NK-92 treated with Interleukin-12 subunit alpha and Interleukin-12 subunit beta, amount 100 ng/mL, for 24 hours (cell line): ENCODE results near the gene KRT31.
"Not testable (repeated sequence)": the region's sequence is repeated elsewhere in the genome, so short reads cannot be mapped to it uniquely, and the experiment has no call there.

Experiments used
- DNase-seq: peaks from one replicate; lab custom pipeline; 2025; lab: John Stamatoyannopoulos, UW

KRT31 gene

DNA sequence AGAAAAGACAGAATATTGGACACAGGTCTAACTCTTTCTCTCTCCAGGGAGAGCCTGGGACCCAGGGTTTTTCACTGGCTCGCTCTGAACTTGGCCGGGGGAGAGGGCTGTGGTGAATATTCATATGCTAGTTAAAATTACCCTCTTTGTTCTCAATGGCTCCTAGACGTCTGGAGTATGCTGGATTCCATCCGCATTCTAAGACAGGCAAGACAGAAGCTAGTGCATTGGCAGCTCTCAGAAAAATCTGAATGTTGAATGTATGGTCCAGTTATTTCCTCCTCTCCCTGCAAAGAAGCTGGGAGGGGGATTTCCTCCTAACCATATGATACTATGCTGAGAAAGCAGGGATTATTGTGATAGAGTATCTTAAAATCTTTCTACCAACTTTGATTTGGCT, 9.7 kb downstream of the KRT31 start:
- DNase-seq: no peak

DNA sequence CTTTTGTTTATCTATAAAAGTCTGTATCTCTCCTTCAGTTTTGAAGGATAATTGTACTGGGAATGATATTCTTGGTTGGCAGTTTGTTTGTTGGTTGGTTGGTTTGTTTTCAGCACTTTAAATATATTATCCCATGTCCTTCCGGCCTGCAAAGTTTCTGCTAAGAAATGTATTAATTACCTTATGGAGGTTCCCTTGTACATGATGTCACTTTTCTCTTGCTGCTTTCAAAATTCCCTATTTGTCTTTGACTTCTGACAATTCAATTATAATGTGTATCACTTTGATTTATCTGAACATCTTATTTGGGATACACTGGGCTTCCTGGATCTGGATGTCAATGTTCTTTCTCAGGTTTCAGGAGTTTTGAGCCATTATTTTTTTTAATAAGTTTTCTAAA, 11.2 kb downstream of the KRT31 start:
- DNase-seq: no peak

DNA sequence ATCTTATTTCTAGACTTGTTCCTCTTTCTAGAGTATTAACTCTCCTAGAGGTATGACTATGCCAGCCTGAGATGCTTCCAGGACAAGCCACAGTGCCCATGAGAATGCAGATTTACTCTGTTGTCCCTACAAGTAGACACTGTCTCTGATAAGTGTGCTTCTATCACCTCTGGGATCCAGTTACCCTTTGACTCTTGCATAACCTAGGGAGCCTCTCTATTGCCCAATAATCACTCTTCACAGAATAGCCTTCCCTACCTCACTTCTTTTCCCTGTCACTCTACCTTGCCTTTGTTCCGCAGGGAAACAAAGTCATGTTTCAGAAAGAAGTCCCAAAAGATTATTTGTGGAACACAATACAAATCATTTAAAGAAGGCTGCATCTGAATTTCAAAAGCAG, 13.7 kb downstream of the KRT31 start:
- DNase-seq: no peak

DNA sequence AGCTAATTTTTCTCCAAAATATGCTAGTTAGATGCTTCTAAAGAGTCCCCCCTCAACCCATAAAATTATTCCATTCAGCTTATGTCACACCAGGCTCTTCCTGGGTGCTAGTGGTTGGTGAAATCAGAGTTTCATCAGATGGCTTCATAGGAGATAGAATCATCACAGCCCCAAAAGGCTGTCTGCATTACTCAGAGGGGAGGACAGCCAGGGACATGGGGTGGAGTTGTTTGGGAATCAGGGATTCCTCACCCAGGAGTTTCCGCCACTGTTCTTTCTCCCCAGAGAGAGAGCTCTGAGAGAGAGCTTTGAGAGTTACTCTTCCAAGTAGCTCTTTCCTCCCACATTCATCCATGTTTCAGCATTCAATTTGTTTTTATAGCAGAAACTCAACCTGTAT, 15.0 kb downstream of the KRT31 start:
- DNase-seq: no peak

DNA sequence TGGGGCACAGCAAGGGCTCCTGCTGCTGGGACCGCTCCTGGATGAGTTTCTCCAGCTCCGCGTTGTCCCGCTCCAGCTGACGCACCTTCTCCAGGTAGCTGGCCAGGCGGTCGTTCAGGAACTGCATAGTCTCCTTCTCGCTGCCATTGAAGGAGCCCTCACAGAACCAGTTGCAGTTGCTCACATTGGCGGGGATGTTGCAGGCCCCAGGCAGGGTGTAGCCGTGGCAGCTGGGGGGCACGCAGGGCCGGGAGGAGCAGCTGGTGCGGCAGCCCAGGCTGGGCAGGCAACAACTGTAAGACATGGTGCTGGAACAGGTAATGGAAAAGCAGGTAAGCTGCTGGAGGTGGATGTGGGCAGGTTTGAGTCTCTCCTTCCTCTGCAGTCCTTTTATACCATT, 15.5 kb downstream of the KRT31 start, which contains the start of gene KRT34:
Gene KRT34 (minus strand): TSS at position 364 of the 400 bp plus-strand sequence. CDS start 60 bp downstream, at position 304.
- not testable (repeated sequence) for DNase-seq

DNA sequence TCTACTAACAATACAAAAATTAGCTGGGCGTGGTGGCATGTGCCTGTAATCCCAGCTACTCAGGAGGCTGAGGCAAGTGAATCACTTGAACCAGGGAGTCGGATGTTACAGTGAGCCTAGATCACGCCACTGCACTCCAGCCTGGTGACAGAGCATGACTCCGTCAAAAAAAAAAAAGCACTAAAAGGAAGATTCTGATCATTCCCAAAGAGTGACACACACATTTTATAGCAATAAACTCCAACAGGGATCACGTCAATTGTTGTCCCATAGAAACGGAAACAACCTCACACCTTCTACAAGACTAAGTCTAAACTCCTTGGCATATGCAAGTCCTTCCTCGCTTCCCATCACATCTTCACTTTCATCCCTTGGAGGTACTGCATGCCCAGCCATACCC, 17.3 kb downstream of the KRT31 start:
- not testable (repeated sequence) for DNase-seq

DNA sequence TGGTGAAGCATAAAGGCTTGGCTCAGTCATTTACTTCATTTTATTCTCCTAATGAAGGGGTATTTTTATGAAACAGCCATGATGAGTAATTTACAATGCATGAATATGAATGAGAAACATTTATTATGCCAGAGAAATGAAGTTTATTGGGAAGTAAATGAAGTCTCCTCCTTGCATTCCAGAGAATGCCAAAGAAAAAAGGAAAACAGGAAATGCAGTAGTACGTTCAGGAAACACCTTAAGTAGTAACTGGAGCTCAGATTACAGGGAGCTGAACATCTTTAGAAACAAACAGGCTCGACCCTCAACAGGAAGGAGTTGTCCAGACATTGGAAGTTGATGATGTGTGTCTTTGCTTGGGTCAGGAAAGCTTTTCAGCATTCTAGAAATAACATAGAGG, 19.9 kb downstream of the KRT31 start:
- no peak for DNase-seq

DNA sequence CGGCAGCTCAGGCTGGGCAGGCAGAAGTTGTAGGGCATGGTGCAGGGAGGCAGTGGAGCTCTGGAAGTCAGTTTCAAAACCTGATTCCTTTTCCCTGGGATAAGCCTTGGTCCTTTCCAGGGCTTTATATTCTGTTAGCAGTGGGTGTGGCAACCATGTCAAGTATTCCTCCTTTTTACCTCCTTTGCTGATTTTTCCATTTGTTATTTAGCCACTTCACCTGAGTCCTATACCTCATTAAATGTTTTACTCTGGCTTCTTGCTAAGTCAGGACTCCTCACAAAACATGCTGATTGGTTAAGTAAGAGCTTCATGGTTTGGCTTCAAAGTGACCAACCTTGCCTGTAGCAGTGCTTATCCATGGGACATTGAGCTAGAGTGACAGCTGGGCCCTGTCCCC, 27.7 kb downstream of the KRT31 start, which contains the start of gene KRT33B:
Gene KRT33B (minus strand): TSS at position 101 of the 400 bp plus-strand sequence. CDS start 63 bp downstream, at position 38.
- DNase-seq: no peak

DNA sequence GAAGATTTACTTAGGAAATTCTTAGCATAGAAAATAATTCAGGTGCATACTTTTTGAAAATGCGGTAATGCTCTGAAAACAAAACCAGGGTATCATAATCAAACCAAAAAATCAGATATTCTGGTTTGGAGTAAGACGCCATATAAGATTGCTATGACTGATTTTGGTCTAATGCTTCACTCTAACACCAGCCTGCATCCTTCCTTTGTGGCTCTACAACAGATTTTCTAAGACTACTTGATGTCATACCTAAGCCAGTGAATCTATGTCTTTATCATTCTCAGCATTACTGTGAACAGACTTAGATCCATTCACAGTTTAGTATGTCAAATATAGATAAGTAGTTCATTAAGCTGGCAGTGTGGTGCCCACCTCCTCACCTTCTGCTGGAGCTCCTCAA, 28.4 kb downstream of the KRT31 start:
- no peak for DNase-seq

DNA sequence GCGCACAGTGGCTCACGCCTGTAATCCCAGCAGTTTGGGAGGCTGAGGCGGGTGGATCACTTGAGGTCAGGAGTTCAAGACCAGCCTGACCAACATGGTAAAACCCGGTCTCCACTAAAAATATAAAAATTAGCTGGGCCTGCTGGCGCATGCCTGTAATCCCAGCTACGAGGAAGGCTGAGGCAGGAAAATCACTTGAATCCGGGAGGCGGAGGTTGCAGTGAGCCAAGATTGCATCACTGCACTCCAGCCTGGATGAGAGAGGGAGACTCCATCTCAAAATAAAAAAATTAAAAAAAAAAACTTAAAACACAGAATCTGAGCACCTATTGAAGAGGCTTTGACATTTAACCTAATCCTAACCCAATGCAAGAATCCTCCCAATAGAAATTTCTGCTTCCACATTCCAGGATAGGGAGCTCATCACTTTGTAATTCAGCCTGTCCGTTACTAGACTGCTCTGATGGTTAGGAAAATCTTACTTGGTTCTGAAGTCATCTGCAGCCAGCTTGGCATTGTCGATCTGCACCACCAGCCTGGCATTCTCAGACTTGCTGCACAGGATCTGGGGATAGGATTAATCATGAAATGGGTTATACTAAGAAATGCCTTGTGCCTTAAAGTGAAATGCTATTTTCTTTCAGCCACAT, 29.9 kb downstream of the KRT31 start:
- no peak for DNase-seq

DNA sequence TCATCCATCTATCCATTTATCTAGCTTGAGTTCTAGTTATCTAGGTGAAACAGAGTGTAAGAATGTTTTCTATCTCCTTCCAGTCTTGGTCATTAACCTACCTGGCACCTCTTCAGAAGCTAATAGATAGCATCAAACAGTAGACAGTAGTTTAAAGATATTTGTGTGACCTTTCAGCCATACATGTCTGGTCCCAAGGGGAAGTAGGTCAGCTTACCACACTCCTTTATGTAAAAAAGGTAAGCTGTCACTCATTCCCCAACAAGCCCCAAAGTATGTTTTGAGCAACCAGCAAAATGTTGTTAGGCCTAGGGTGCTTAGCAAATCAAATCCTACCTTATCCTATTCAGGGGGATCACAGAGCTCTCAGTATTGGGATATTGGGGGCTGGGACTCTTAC, 31.3 kb downstream of the KRT31 start:
- DNase-seq: no peak

DNA sequence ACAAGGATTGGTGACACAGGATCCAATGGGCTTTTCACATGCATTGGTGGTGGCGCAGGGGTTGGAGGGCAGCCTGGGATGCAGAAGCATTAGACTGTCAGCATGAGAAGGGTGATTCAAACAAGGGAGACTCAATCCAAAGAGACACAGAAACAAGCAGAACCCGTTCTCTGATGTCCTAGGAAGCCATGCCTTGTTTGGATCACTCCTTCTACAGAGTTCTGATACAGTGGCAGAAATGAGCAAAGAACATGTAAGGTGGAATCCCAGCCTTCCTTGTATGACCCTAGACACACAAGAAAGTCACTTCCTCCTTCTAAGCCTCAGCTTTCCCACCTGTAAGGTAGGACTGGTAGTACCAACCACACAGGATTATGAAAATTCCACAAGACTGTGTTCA, 33.5 kb downstream of the KRT31 start:
- DNase-seq: no peak

DNA sequence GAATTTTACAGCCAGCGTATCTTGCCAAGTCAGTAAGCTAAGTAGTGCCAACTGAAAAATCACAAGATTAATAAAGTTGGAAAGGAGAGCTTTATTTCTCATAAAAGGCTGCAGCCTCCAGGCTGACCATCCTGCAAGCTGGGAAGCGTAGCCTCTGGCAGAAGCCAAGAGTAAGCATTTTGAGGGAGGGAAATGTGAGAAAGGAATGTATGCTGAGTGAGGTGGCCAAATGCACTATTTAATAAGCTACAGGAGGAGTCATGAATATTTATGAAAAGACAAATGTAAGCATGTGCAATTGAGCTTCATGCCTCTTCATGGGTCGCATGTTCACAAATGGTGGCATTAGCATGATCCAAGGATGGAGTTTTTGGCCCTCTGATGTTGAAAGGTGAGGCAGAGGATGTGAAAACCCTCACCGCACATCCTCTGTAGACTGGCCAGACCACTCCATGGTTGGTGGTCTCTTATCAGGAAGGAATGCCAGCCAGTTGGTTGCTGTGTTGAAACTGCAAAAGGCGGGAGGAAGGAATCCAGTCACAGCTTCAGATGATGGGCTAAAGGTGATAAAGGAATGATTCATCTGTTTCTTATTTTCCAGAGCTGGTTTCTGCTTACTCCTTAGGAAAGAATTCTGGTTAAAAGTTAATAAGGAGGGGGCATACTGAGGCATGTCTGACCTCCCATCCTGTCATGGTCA, 37.0 kb downstream of the KRT31 start:
- DNase-seq: no peak

DNA sequence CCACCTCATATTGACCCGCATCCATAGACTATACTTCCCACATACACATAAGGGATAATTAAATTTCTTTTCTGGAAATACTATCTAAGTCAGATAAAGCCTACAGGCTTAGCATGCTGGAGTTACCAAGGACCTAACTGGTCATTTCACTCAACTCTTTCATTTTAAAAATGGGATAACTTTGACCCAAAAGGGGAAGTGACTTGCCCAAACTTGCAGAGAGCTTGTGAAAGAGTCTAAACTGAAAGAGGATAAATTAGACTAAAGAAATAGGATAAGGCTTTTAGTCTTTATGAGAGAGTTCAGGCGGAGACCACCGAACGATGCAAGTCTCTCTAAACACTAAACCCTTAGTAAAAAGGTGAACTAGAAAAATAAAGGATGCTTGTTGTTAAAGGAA, 42.9 kb downstream of the KRT31 start:
- no peak for DNase-seq

DNA sequence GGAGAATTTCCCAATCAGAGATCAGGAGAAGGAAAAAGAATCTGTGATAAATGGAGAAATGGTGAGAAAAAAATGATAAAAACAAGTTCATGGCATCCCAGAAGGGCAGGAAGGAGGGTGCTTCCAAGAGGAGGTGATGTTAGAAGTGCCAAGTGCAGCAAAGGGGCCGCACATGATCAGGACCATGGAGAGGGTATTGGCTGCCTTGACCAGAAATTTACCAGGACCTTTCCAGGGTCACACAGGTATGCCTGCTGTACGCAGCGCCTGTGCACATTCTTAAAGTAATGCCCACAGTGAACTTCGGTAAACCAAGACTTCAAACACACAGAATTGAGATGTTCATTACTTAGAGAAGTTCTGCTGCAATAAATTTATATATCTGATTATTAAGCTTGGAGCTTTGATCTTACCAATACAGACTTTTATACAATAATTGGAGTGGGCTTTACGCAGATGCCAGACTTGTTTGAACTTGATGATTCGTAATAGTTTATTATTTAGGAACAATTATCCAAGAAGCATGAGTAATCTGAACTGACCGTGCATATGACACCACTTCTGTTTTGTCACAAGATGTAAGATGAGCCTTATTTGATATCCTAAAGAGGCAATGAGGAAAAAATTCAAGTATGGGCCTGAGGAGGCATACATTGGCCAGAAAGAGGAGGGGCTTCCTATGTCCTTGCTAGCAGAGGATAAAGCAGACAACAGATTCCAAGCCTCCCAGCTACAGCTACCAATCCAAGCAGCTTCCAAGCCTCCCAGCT, 44.6 kb downstream of the KRT31 start:
- no peak for DNase-seq

DNA sequence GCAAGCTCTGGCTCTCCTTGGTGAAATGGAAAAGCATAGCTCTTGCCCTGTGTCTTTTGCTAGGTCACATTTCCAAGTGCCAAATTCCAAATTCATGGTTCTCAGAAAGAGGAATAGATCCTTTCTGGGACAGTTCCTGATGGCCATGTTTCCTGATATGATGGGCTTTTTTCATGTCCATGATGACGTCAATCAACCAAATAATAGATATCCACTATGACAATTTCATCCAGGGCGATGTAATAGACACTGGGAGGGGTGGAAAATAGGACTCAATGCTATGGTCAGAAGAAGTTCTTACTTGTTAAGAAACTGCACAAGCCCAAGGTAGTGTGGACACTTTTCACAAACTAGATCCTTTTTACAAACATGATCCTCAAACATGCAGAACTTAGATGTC, 46.2 kb downstream of the KRT31 start:
- DNase-seq: no peak

DNA sequence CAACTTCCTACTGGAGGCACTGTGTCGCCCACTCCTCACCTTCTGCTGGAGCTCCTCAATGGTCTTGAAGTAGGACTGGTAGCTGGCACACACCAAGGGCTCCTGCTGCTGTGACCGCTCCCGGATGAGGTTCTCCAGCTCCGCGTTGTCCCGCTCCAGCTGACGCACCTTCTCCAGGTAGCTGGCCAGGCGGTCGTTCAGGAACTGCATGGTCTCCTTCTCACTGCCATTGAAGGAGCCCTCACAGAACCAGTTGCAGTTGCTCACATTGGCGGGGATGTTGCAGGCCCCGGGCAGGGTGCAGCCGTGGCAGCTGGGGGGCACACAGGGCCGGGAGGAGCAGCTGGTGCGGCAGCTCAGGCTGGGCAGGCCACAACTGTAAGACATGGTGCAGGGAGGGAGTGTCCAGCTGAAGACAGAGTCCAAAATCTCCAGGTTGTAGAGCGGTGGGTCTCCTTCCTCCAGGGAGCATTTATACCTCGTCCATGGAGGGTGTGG, 47.0 kb downstream of the KRT31 start, which contains the start of gene KRT33A:
Gene KRT33A (minus strand): TSS at position 448 of the 498 bp plus-strand sequence. CDS start 61 bp downstream, at position 387.
- DNase-seq: not testable (repeated sequence)

DNA sequence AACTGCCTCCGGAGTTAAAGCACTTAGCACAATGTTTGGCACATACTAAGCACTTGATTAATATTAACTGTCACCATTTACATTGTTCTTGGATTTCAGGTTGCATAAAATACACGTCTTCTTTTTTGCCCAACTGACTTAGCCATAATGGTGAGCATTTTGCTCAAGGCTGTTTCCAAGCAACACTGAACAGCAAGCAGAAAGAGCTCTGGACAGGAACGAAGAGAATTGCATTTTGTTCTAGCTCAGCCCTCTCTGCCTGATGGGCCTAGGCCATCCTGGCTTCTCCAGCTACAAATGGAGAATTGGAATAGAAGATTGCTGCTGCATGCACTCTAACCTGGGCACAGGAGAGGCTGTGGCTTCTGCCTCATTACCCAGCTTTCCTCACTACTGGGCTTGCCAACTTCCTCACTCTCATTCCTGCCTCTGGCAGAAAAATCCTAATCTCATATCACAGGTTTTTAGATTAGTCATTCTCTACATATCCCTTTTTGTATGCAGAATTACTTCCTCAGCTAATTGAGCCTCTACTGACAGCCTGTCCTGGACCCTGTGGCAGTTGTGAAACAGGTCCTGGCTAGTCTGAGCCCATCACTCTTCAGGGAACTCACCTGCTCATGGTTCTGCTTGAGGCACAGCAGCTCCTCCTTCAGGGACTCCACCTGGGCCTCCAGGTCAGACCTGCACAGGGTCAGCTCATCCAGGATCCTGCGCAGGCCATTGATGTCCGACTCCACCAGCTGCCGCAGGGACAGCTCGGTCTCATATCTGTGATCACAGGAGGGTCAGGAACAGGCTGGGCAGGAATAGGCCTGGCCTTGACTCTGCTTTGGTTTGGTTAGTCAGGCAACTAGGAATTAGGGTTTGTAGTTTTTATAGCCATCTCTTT, 49.3 kb downstream of the KRT31 start:
- DNase-seq: no peak

DNA sequence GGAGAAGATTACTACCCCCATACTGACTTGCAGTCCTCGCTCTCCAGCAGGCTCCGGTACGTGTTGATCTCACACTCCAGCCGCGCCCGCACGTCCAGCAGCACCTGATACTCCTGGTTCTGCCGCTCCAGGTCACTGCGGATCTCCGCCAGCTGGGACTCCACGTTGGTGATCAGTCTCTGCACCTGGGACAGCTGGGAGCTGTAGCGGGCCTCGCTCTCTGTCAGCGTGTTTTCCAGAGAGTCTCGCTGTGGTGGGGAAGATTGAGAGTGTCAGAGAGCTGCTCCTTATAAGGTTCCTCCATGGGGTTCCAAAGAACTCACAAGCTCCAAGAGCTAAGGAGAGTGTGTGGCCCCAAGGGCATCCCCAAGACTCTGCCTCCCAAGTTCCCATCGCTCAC, 51.0 kb downstream of the KRT31 start:
- not testable (repeated sequence) for DNase-seq

DNA sequence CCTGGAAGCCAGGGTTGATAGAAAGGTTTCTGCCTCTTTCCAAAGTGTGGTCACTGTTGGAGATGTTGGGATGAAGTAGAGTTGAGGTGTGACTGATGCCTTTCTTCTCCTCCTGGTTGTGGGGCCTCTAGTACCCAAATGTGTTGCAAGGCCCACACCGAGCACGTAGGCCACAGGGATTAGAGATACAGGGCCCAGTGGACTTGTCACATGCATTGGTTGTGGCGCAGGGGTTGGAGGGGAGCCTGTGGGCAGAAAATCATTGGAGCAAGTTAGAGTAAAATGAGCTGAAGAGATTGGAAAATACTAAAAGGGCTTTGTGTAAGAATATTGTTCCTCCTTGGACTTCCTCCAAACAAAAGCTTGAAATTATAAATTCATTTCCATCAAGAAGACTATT, 51.4 kb downstream of the KRT31 start:
- no peak for DNase-seq
